Astrocyte of the spinal cord (primary cell): ENCODE results near the gene MIA2.
"Not testable (repeated sequence)": the region's sequence is repeated elsewhere in the genome, so short reads cannot be mapped to it uniquely, and the experiment has no call there.

Source experiments
- DNase-seq: peaks from one replicate; pipeline ENCODE4 v3.0.0; 2011; ENCODE audit warnings: low read depth, low spot score
- H3K4me3 ChIP-seq: 2 replicates; pipeline ENCODE4 v1.5.1; 2011; ENCODE audit warnings: low read depth, mild to moderate bottlenecking, low read length, moderate library complexity
- in situ Hi-C: cut with HindIII; loops from 2 replicates; pipeline ENCODE4 v1.10.0; 2017; ENCODE audit warnings: low sequenced_read_pairs
- TF ChIP-seq, protein P1 (sequence below): IDR thresholded peaks from 2 replicates; pipeline ENCODE4 v1.5.1; 2012; ENCODE audit warnings: low read depth, mild to moderate bottlenecking, low read length, inconsistent platforms

Gene MIA2

DNA sequence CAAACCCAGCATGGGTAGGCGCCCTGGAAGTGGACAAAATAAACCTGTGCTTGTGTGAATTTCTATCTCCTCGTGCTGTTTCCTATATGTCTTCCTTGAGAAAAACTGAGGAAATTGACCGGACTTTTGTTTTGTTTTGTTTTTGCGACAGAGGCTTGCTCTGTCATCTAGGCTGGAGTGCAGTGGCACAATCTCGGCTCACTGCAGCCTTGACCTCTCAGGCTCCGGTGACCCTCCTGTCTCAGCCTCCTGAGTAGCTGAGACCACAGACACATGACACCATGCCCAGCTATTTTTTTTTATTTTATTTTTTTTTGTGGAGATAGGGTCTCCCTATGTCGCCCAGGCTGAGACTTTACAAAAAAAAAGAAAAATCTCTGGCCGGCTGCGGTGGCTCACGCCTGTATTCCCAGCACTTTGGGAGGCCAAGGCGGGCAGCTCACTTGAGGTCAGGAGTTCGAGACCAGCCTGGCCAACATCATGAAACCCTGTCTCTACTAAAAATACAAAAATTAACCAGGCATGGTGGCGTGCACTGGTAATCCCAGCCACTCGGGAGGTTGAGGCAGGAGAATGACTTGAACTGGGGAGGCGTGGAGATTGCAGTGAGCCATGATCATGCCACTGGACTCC is 22.5 kb upstream of the MIA2 start:
- no peak for DNase-seq
- H3K4me3 ChIP-seq: no peak overlapping the region
- in situ Hi-C loops: no loop called here
- TF ChIP-seq, protein P1, sequence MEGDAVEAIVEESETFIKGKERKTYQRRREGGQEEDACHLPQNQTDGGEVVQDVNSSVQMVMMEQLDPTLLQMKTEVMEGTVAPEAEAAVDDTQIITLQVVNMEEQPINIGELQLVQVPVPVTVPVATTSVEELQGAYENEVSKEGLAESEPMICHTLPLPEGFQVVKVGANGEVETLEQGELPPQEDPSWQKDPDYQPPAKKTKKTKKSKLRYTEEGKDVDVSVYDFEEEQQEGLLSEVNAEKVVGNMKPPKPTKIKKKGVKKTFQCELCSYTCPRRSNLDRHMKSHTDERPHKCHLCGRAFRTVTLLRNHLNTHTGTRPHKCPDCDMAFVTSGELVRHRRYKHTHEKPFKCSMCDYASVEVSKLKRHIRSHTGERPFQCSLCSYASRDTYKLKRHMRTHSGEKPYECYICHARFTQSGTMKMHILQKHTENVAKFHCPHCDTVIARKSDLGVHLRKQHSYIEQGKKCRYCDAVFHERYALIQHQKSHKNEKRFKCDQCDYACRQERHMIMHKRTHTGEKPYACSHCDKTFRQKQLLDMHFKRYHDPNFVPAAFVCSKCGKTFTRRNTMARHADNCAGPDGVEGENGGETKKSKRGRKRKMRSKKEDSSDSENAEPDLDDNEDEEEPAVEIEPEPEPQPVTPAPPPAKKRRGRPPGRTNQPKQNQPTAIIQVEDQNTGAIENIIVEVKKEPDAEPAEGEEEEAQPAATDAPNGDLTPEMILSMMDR: no peak

GRCh38 chr14:39212034-39212433 is 21.7 kb upstream of the MIA2 start:
- no peak for DNase-seq
- in situ Hi-C loops: no loop called here
- TF ChIP-seq, protein P1: no peak
- no peak overlapping the region for H3K4me3 ChIP-seq

DNA sequence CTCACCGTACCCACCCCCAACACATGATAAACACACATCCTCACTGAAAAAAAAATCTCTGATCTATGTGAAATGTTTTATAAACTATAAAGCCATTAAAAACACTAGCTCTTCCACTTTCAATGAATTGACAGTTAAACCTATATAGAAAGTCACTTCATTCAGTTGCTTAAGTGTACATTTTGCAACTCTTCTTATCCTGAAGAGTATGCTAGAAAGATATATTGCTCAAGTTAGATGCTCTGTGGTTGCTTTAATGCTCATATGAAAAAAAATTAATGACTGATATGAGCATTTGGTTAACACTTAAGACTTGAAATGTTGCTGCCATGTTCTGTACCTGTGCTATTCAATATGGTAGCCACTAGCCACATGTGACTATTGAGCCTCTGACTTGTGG is 21.0 kb upstream of the MIA2 start:
- TF ChIP-seq, protein P1: no peak
- no peak for DNase-seq
- in situ Hi-C loops: no loop called here
- H3K4me3 ChIP-seq: no peak overlapping the region

- no peak for DNase-seq
- TF ChIP-seq, protein P1: no peak
Observed at GRCh38 chr14:39217214-39217879, 16.4 kb upstream of the MIA2 start.

DNA sequence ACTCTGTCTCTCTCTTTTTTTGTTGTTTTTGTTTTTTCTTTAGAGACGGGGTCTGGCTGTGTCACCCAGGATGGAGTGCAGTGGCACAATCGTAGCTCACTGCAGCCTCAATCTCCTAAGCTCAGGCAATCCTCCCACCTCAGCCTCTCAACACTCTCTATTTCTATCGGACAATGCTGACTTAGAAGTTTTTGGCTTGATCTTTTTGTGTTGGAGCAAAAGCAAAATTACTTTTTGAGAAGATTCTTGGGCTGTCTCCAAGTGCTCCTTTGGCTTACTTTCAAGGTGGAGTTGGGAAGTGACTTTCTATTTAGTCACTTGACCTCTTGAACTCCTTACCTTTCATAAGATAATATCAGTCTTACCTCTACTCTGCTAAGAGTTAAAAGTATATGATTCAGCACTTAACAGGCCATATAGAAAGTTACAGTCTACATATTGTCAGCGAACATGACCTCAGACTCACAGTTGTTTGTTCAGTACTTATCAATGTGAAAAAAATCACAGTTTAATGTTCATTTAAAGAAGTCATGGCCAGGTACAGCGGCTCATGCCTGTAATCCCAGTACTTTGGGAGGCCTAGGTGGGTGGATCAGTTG is 15.4 kb upstream of the MIA2 start:
- in situ Hi-C loops: no loop called here
- TF ChIP-seq, protein P1: no peak
- no peak overlapping the region for H3K4me3 ChIP-seq
- DNase-seq: peak; percentile 45

More at GRCh38 chr14:39217214-39217879, 16.4 kb upstream of the MIA2 start:
- H3K4me3 ChIP-seq: no peak overlapping the region
- in situ Hi-C loops: no loop called here

GRCh38 chr14:39219075-39219499 is 14.6 kb upstream of the MIA2 start:
- peak; percentile 62 for DNase-seq
- in situ Hi-C loops: no loop called here
- no peak overlapping the region for H3K4me3 ChIP-seq
- TF ChIP-seq, protein P1: no peak

DNA sequence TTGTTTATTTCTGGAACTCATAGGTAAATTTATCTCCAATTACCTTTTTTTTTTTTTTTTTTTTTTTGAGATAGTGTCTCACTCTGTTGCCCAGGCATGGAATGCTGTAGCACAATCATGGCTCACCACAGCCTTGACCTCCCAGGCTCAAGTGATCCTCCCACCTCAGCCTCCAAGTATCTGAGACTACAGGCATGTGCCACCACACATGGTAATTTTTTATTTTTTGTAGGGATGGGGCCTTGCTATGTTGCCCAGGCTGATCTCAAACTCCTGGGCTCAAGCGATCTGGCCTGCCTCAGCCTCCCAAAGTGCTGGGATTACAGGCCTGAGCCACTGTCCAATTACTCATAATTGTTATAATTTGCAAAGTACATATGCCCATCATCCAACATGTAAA is 13.2 kb upstream of the MIA2 start:
- DNase-seq, in situ Hi-C loops, H3K4me3 ChIP-seq: not testable (repeated sequence)
